Activated CD4-positive, alpha-beta T cell treated with anti-CD3 and anti-CD28 coated beads, Interleukin-2, amount 10 ng/mL, durations not matched to agents 7 days and 5 days (primary cell): Measurements from ENCODE around the gene MAGEH1. TPM values are rescaled to one million over a fixed set of nuclear protein-coding genes. Genes with fewer than 3 reads are reported as not detected.
"Not testable (repeated sequence)": the region's sequence is repeated elsewhere in the genome, so short reads cannot be mapped to it uniquely, and the experiment has no call there.

ENCODE experiments used
- CTCF ChIA-PET: fragments of 350-600 bp; sonication (Branson Sonifier 250); formaldehyde crosslinking; loops from one replicate; lab custom pipeline; 2021; ENCODE audit warnings: antibody characterized with exemption; lab: Charles Lee
- POLR2A ChIA-PET: fragments of 350-600 bp; sonication (Branson Sonifier 250); formaldehyde crosslinking; loops from one replicate; lab custom pipeline; 2021; ENCODE audit warnings: antibody characterized with exemption; lab: Charles Lee
- DNase-seq: peaks from one replicate; pipeline ENCODE4 v3.0.0-alpha.2; 2020
- H3K27ac Mint-ChIP-seq: one replicate; pipeline ENCODE4 v1.8.0; 2021; ENCODE audit warnings: mild to moderate bottlenecking, moderate library complexity, mixed read lengths
- H3K27me3 Mint-ChIP-seq: one replicate; pipeline ENCODE4 v1.8.0; 2021; ENCODE audit warnings: mixed read lengths
- H3K36me3 Mint-ChIP-seq: one replicate; pipeline ENCODE4 v1.8.0; 2021; ENCODE audit warnings: low read depth, mixed read lengths
- H3K4me1 Mint-ChIP-seq: one replicate; pipeline ENCODE4 v1.8.0; 2021; ENCODE audit warnings: mixed read lengths
- H3K4me3 Mint-ChIP-seq: one replicate; pipeline ENCODE4 v1.8.0; 2021; ENCODE audit warnings: mild to moderate bottlenecking, moderate library complexity, mixed read lengths
- H3K9me3 Mint-ChIP-seq: one replicate; pipeline ENCODE4 v1.8.0; 2021; ENCODE audit warnings: mixed read lengths
- total RNA-seq, 2 experiments: library from RNA; stranded (reverse); gene quantifications; one replicate each; pipeline ENCODE4 v1.2.3, GENCODE V29; 2021

MAGEH1 gene
- total RNA-seq, 2 experiments from 2014 or later: 17.3 to 18.7 TPM

GRCh38 chrX:55479956-55480355 lies 28.0 kb downstream of the MAGEH1 start:
- H3K36me3 Mint-ChIP-seq, H3K27me3 Mint-ChIP-seq, H3K4me1 Mint-ChIP-seq, POLR2A ChIA-PET, H3K27ac Mint-ChIP-seq, DNase-seq, H3K4me3 Mint-ChIP-seq, H3K9me3 Mint-ChIP-seq: not testable (repeated sequence)
- CTCF ChIA-PET: interaction anchor here (0.6 kb wide), 1 partner anchor 309 kb away, joined by 3 read pairs; no protein-coding TSS in a partner anchor

DNA sequence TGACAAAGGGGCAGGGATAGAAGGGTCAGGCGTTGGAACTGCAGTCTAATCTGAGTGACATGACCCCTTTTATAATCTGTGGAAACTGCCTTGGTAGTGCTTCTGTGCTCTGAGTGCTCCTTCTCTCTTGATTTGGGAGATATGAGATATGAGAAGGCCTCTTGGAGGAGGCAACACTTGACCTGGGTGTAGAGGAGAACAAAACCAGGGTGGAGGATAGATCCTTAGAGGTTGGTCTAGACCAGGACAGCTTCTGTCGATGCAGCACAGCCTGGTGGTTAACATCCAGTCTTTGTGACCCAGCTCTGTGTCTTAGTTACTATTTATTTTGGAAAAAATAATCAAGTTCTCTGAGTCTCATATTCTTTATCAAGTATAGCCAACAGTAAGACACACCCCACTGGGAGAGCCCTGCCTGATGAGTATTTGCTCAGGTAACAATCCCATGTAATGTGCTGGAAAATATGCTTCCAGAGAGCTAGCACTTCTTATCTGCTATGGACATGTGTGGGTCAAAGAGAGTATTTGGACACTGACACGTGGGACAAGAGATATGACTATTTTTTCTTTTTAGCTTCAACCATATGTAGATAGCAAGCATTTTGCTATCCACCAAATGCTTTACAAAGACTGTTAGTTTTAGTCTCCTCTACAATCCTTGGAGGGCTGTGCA lies 28.6 kb downstream of the MAGEH1 start:
- H3K27ac Mint-ChIP-seq: no peak overlapping the region
- no peak for DNase-seq
- no peaks in the 10 kb centered on the region for H3K9me3 Mint-ChIP-seq
- no peak overlapping the region for H3K4me3 Mint-ChIP-seq
- H3K4me1 Mint-ChIP-seq: no peaks in the 10 kb centered on the region
- no peaks in the 10 kb centered on the region for H3K27me3 Mint-ChIP-seq
- ChIA-PET POLR2A (no interaction called here), CTCF (interaction anchor here (0.6 kb wide), 1 partner anchor 309 kb away, joined by 3 read pairs; no protein-coding TSS in a partner anchor)
- no peaks in the 10 kb centered on the region for H3K36me3 Mint-ChIP-seq

- H3K27me3 Mint-ChIP-seq: no peaks in the 10 kb centered on the region
- H3K27ac Mint-ChIP-seq: no peak overlapping the region
- H3K4me1 Mint-ChIP-seq: peaks cover 14% of the 10 kb centered on the region
- no peaks in the 10 kb centered on the region for H3K36me3 Mint-ChIP-seq
- POLR2A ChIA-PET: no interaction called here
- no peaks in the 10 kb centered on the region for H3K9me3 Mint-ChIP-seq
- CTCF ChIA-PET: no interaction called here
- no peak overlapping the region for H3K4me3 Mint-ChIP-seq
- DNase-seq: no peak
Measured at GRCh38 chrX:55484948-55485347, 33.0 kb downstream of the MAGEH1 start.

GRCh38 chrX:55486736-55487135 lies 34.8 kb downstream of the MAGEH1 start:
- no peaks in the 10 kb centered on the region for H3K27me3 Mint-ChIP-seq
- peaks cover 16% of the 10 kb centered on the region for H3K4me1 Mint-ChIP-seq
- CTCF ChIA-PET: no interaction called here
- no peaks in the 10 kb centered on the region for H3K36me3 Mint-ChIP-seq
- H3K27ac Mint-ChIP-seq: no peak overlapping the region
- no peak overlapping the region for H3K4me3 Mint-ChIP-seq
- POLR2A ChIA-PET: no interaction called here
- H3K9me3 Mint-ChIP-seq: no peaks in the 10 kb centered on the region
- no peak for DNase-seq

DNA sequence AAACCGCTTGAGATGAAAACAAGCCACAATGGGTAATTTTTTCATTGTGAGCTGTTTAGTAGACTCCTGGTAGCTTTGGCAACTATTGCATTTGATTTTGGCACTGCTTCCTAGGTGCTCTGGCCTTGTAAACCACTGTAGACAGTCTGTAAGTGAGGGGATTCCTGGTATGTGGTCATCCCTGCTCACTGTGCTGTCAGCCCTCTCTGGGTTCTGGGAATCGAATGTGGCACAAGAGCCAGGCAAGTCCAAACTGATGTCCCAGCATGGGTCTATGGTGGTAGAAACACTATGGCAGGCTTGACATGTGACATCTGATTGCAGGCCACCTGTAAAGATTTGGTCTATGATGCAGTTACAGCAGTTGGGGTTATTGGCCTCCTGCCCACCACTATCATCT lies 35.2 kb downstream of the MAGEH1 start:
- POLR2A ChIA-PET: no interaction called here
- Mint-ChIP-seq H3K27ac (no peak overlapping the region), H3K4me3 (peak overlapping the region; percentile 76), H3K36me3 (no peaks in the 10 kb centered on the region), H3K9me3 (no peaks in the 10 kb centered on the region), H3K27me3 (no peaks in the 10 kb centered on the region), H3K4me1 (peaks cover 16% of the 10 kb centered on the region)
- CTCF ChIA-PET: no interaction called here
- no peak for DNase-seq

DNA sequence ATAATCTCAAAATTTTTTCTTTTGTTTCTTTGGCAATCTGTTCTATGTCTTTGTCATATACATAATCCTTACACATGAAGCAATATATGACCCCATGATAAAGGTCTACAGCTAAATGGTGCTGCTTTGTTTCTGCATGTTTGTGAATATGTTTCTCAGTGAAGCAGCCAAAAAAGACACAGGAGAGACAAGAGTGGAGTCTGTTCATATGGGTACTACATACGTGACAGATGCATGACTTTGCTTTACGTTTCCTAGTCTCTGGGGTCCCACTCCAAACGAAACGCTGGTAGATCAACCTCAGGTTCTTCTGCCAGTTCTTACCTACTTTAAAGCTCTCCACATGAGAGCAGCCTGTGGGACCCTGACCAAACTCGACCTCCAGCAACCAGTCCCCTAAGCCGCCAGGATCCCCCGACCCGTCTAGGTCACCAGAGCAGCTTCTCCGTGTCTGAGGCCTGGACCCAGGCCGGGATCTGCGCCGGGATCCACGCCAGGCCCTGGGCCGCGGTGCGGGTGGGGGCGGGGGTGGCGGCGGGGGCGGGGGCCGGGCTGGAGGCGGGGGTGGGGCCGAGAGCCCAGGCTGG lies 36.2 kb downstream of the MAGEH1 start:
- CTCF ChIA-PET: no interaction called here
- no peak for DNase-seq
- peaks cover 16% of the 10 kb centered on the region for H3K4me1 Mint-ChIP-seq
- H3K9me3 Mint-ChIP-seq: no peaks in the 10 kb centered on the region
- H3K27ac Mint-ChIP-seq: peak overlapping the region; percentile 89
- no peaks in the 10 kb centered on the region for H3K27me3 Mint-ChIP-seq
- H3K4me3 Mint-ChIP-seq: peak overlapping the region; percentile 76
- no peaks in the 10 kb centered on the region for H3K36me3 Mint-ChIP-seq
- POLR2A ChIA-PET: interaction anchor here (1.0 kb wide), 1 partner anchor 36 kb away, joined by 3 read pairs; the partner anchor contains the start of gene MAGEH1

GRCh38 chrX:55488593-55489313 lies 36.8 kb downstream of the MAGEH1 start:
- Mint-ChIP-seq H3K9me3 (no peaks in the 10 kb centered on the region), H3K4me1 (peaks cover 16% of the 10 kb centered on the region), H3K36me3 (no peaks in the 10 kb centered on the region), H3K27me3 (no peaks in the 10 kb centered on the region), H3K27ac (peak overlapping the region; percentile 98), H3K4me3 (peak overlapping the region; percentile 83)
- ChIA-PET CTCF (interaction anchor here (1.3 kb wide), 1 partner anchor 420 kb away, joined by 4 read pairs; no protein-coding TSS in a partner anchor), POLR2A (interaction anchor here (0.6 to 1.0 kb wide), 4 partner anchors 37 to 1320 kb away, joined by 3 read pairs; partner anchors contain the start of gene MAGEH1)
- peak; percentile 68 for DNase-seq

DNA sequence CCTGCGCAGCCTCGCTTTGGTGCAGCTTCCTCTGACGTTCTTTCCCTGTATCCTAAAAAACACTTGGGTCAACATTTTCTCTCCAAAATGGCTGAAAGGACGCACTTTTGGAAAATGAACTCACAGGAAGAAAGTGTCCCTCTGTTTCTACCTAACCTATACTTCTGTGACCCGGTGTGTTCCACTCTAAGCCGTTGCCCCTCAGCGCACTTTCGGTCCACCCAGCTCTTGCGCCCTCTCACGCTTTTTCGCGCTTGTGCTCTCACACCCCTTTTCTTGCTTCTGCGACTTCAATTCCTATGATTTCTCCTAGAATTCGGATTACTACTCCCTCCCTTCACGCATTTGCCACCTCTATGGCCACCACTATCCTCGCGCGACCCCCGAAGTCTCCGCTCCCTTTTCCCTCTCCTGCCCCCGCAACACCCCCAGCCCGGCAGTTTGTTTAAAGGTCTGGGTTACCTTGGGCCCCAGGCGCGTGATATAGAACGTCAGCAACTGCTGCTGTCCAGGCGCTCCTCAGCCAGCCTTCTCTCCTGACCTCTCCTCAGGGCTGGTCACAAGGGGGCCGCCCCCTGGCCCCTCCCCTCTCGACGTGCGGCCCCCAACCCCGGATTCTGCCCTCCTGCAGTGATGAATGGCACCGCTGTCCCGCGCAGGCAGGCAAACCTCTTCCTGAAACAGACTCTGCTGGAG lies 37.5 kb downstream of the MAGEH1 start, which contains the start of gene USP51:
TSS of gene USP51 (minus strand) at position 535 of the 696 bp plus-strand sequence. CDS start 909 bp downstream, outside the sequence.
- Mint-ChIP-seq H3K27me3 (no peaks in the 10 kb centered on the region), H3K27ac (peak within 1 kb of the TSS; percentile 98), H3K4me3 (peak within 1 kb of the TSS; percentile 83), H3K36me3 (no peaks in the 10 kb centered on the region), H3K4me1 (peaks cover 16% of the 10 kb centered on the region), H3K9me3 (no peaks in the 10 kb centered on the region)
- peak; percentile 6 for DNase-seq
- ChIA-PET POLR2A (interaction anchor here (0.6 to 1.0 kb wide), 4 partner anchors 37 to 1319 kb away, joined by 3 read pairs; partner anchors contain the start of gene MAGEH1), CTCF (interaction anchor here (1.3 kb wide), 1 partner anchor 419 kb away, joined by 4 read pairs; no protein-coding TSS in a partner anchor)

DNA sequence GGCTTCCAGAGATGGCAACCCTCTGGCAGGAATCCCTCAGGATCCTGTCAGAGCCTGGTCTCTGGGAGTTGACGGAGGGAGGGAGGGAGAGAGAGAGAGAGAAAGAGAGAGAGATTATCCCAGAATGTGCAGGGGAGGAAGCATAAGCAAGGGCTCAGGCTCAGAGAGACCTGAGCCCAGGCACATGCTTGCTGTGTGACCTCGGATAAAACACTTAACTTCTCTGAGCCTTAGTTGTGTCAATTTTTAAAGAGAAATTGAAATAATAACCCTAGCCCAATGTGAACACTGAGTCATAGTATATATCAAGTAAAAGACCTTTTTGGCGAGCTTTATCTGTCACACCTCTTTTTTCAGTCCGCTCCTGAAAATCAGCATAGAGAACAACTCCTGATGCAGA lies 38.2 kb downstream of the MAGEH1 start:
- peaks cover 16% of the 10 kb centered on the region for H3K4me1 Mint-ChIP-seq
- H3K27me3 Mint-ChIP-seq: no peaks in the 10 kb centered on the region
- CTCF ChIA-PET: interaction anchor here (1.3 kb wide), 1 partner anchor 419 kb away, joined by 4 read pairs; no protein-coding TSS in a partner anchor
- no peak for DNase-seq
- H3K4me3 Mint-ChIP-seq: peak overlapping the region; percentile 83
- no peaks in the 10 kb centered on the region for H3K36me3 Mint-ChIP-seq
- POLR2A ChIA-PET: no interaction called here
- H3K9me3 Mint-ChIP-seq: no peaks in the 10 kb centered on the region
- H3K27ac Mint-ChIP-seq: peak overlapping the region; percentile 98

- Mint-ChIP-seq H3K27me3 (no peaks in the 10 kb centered on the region), H3K27ac (no peak overlapping the region), H3K4me1 (peaks cover 16% of the 10 kb centered on the region), H3K4me3 (no peak overlapping the region), H3K9me3 (no peaks in the 10 kb centered on the region), H3K36me3 (no peaks in the 10 kb centered on the region)
- DNase-seq: no peak
- ChIA-PET CTCF (no interaction called here), POLR2A (no interaction called here)
Measured at GRCh38 chrX:55490974-55491373, 39.0 kb downstream of the MAGEH1 start.
